Left colon (tissue), 2 donors: ENCODE results near the gene KRT85. TPM values are rescaled to one million over a fixed set of nuclear protein-coding genes. Genes with fewer than 3 reads are reported as not detected.
A peak's percentile ranks its signal among the peaks of the same experiment; 100 is the strongest.
"Not testable (repeated sequence)": the region's sequence is repeated elsewhere in the genome, so short reads cannot be mapped to it uniquely, and the experiment has no call there.

Source experiments
- ATAC-seq: fragments of 200-7000 bp; cut with Tn5 transposase; one replicate; pipeline ENCODE4 v1.9.1; 2020; ENCODE audit warnings: mild to moderate bottlenecking, moderate library complexity
- DNase-seq, 2 donors: peaks; one replicate each; pipeline ENCODE4 v3.0.0-alpha.2; 2020
- intact Hi-C, 2 donors: fragments of 100-400 bp; cut with DNase I in 1 of 2; cut with micrococcal nuclease in 1 of 2; formaldehyde crosslinking; loops; one replicate each; pipeline versions ENCODE4 v1.11.2 to v1.14.0; 2022; cut with DNase I, micrococcal nuclease
- total RNA-seq, 2 donors: library from RNA; stranded (reverse); fragmentation: NEBNext Ultra II Directional; extraction: Animal tissue kit (Norgen Biotek cat#: 25700); gene quantifications; one replicate each; pipeline ENCODE4 v1.2.1, GENCODE V29; 2021
- donor health status: DM: no; HTN: no; CAD: no.
- donor health status: DM: yes; HTN: yes; CAD: no.

Gene KRT85
- total RNA-seq, 2 donors from 2014 or later: not detected

GRCh38 chr12:52319097-52319496, 48.2 kb downstream of the KRT85 start:
- DNase-seq (no peak), ATAC-seq (no peak)
- intact Hi-C loops: no loop called here

- intact Hi-C loops: no loop called here
- ATAC-seq: no peak
- DNase-seq: no peak
Observed at GRCh38 chr12:52318241-52318990, 48.9 kb downstream of the KRT85 start.

GRCh38 chr12:52317468-52318052, 49.7 kb downstream of the KRT85 start:
- intact Hi-C loops: no loop called here
- ATAC-seq: no peak
- no peak for DNase-seq

GRCh38 chr12:52316701-52317100, 50.6 kb downstream of the KRT85 start:
- DNase-seq: no peak
- no peak for ATAC-seq
- intact Hi-C loops: no loop called here

- intact Hi-C loops: no loop called here
- ATAC-seq (no peak), DNase-seq (no peak)
Observed at GRCh38 chr12:52316290-52316689, 51.0 kb downstream of the KRT85 start.

GRCh38 chr12:52315721-52316120, 51.6 kb downstream of the KRT85 start:
- ATAC-seq, intact Hi-C loops: not testable (repeated sequence)
- peak in 1 of 2 donors; percentile 26 for DNase-seq

- DNase-seq (no peak), ATAC-seq (no peak)
- intact Hi-C loops: no loop called here
Observed at GRCh38 chr12:52314511-52314910, 52.8 kb downstream of the KRT85 start.

GRCh38 chr12:52313926-52314325, 53.4 kb downstream of the KRT85 start:
- no peak for DNase-seq
- intact Hi-C loops: no loop called here
- ATAC-seq: no peak

- no peak for DNase-seq
- ATAC-seq: no peak
- intact Hi-C loops: no loop called here
Observed at GRCh38 chr12:52313461-52313860, 53.8 kb downstream of the KRT85 start.

GRCh38 chr12:52312086-52312485, 55.2 kb downstream of the KRT85 start:
- DNase-seq: no peak
- ATAC-seq: no peak
- intact Hi-C loops: no loop called here

- ATAC-seq (no peak), DNase-seq (no peak)
- intact Hi-C loops: no loop called here
Observed at GRCh38 chr12:52311285-52311648, 56.0 kb downstream of the KRT85 start.

- intact Hi-C loops: no loop called here
- no peak for ATAC-seq
- no peak for DNase-seq
Observed at GRCh38 chr12:52310622-52311284, 56.5 kb downstream of the KRT85 start.

Other genes with a start within 250 kb of the KRT85 start
- 1 to 10 TPM in 1 of 2 donors, not detected in 1; 1.1 TPM for gene KRT80, start 175.5 kb downstream of the KRT85 start, total RNA-seq
- under 1 TPM; 0.78 to 0.89 TPM for gene KRT7, start 134.2 kb downstream of the KRT85 start, total RNA-seq
- under 1 TPM in 1 of 2 donors, not detected in 1; 0.20 TPM for gene KRT86, start 92.8 kb downstream of the KRT85 start, total RNA-seq
- gene KRT81, start 75.9 kb downstream of the KRT85 start, total RNA-seq: not detected
- gene KRT83, start 46.1 kb downstream of the KRT85 start, total RNA-seq: not detected
- gene KRT84, start 18.2 kb upstream of the KRT85 start, total RNA-seq: not detected
- not detected for gene KRT82, start 38.9 kb upstream of the KRT85 start, total RNA-seq
- gene KRT75, start 66.9 kb upstream of the KRT85 start, total RNA-seq: not detected
- not detected for gene KRT6B, start 84.7 kb upstream of the KRT85 start, total RNA-seq
- gene KRT6C, start 106.3 kb upstream of the KRT85 start, total RNA-seq: not detected
- not detected for gene KRT6A, start 125.8 kb upstream of the KRT85 start, total RNA-seq
- gene KRT5, start 152.9 kb upstream of the KRT85 start, total RNA-seq: under 1 TPM in 1 of 2 donors, not detected in 1; 0.24 TPM
- gene KRT71, start 185.7 kb upstream of the KRT85 start, total RNA-seq: not detected
- not detected for gene KRT74, start 206.4 kb upstream of the KRT85 start, total RNA-seq
- not detected for gene KRT72, start 234.0 kb upstream of the KRT85 start, total RNA-seq